Measurements from ENCODE around the gene BEGAIN. TPM values are rescaled to one million over a fixed set of nuclear protein-coding genes. Genes with fewer than 3 reads are reported as not detected.

Gene BEGAIN
- total and polyA plus RNA-seq, 2 of the 8 experiments (the other 6 are each of a cell fraction or from before 2014, with no cell fraction given) = 2.9 to 3.0 TPM

DNA sequence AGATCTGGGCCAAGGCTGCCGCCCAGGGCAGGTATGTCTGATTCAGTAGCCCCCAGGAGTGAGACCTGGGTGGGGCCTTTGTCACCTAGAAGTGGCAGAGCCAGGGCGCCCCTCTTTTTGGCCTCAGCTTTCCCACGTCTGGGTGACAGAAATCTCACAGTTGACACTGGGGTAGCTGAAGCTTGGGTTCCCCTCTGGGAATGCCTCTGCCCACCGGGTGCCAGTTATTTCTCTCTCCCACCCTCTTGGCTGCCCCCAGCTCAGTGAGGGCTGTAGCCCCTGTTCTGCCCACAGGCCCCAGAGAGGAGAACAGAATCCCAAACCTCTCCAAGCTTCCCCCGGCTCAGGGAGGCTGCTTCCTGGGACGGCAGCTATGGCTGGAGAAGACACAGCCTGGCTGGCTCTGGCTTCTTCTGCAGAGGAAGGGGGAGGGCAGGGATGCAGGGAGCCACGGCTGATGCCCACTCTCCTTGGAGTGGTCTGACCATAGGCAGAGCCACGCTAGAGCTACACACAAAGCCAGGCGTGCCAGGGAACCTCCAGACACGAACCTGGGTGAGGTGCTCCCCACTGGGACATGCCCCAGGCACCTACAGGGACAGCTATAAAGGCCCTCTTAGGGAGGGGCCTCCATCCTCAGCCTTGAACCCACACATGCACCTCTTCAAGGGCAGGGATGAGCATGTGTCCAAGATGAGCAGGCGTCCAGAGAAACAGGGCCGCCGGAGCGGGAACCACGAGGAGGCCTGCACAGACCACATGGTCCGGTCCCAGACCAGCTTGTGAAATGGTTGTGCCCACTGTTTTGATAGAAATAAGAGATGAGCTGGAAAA is 51.7 kb downstream of the BEGAIN start (continued):
- no peak for TF ChIP-seq CTBP2 (IDR thresholded peaks at IDR 0.05; ENCODE audit: borderline replicate concordance, insufficient read depth, insufficient read length, low read length)
- no peak for TF ChIP-seq KDM4A (IDR thresholded peaks at IDR 0.05; ENCODE audit: low read depth, low read length, severe bottlenecking)
- no peak for TF ChIP-seq CBX8 (IDR thresholded peaks at IDR 0.05; ENCODE audit: borderline replicate concordance, low read depth, low read length)
- TF ChIP-seq POLR2A (IDR thresholded peaks at IDR 0.05; ENCODE audit: control extremely low read depth in 1 of 2, low read depth in 2 of 2, low read length in 2 of 2) = no peak
- TF ChIP-seq SIRT6 (IDR thresholded peaks at IDR 0.05; ENCODE audit: low read length) = no peak
- no peak for TF ChIP-seq SP1 (IDR thresholded peaks at IDR 0.05; ENCODE audit: low read depth, low read length)
- no peak for TF ChIP-seq CREB1 (IDR thresholded peaks at IDR 0.05)
- no peak for TF ChIP-seq SP2 (IDR thresholded peaks at IDR 0.05; ENCODE audit: low read length)

Measured in H1 (cell line).